Measurements from ENCODE around the gene PLA2G2F.
"Not testable (repeated sequence)": the region's sequence is repeated elsewhere in the genome, so short reads cannot be mapped to it uniquely, and the experiment has no call there.

PLA2G2F gene

GRCh38 chr1:20114021-20114648 is 25.0 kb upstream of the PLA2G2F start:
- no peak for DNase-seq

- DNase-seq: no peak
Measured at GRCh38 chr1:20115479-20115878, 23.6 kb upstream of the PLA2G2F start.

DNA sequence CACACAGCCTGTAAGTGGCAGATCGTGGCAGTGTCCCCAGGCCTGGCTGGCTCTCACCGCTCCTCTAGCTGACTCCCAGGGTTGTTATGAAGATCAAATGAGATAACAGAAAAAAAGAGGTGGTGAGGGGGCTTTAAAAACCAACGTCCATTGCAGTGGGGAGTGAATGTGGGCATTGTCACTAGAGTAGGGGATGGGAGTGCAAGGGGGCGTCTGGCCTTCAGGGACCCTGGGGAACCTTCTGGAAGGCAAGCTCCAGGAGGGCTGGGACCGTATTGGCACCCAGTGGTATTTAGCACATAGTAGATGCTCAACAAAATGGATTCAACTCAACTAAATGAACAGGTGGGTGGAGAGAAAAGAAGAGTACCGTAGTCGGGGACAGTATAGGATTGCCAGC is 23.2 kb upstream of the PLA2G2F start:
- no peak for DNase-seq

GRCh38 chr1:20117236-20117635 is 21.9 kb upstream of the PLA2G2F start:
- DNase-seq: no peak

DNA sequence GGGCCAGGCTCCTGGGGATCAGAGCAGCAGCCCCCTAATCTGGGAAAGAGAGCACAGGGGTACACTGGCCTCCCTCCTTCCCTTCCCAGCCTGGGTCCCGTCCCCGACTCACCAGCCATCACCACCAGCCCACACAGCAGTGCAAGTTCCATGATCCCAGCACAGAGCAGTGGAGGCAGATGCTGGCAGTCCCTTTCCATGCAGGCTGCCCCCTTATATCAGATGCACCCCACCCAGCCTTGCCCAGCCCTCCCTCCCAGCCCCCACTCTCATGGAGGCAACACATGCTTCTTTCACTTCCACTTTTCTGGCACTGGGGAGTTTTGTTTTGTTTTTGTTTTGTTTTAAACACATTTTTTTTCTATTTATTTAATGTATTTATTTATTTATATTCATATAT is 19.8 kb upstream of the PLA2G2F start, which contains the start of gene PLA2G2D:
PLA2G2D (minus strand) TSS at position 190 of the 400 bp plus-strand sequence; CDS start at position 152, 38 bp downstream.
- peak in 1 of 4 experiments; percentile 27 for DNase-seq

- DNase-seq: no peak
Measured at GRCh38 chr1:20120796-20121195, 18.3 kb upstream of the PLA2G2F start.

- peak in 3 of 4 experiments; percentile 6 to 25 (median 19) for DNase-seq
Measured at GRCh38 chr1:20123722-20124455, 15.2 kb upstream of the PLA2G2F start.

GRCh38 chr1:20124456-20125057 is 14.6 kb upstream of the PLA2G2F start:
- DNase-seq: peak in 2 of 4 experiments; percentile 32 to 51

GRCh38 chr1:20125100-20125499 is 14.0 kb upstream of the PLA2G2F start:
- DNase-seq: no peak

DNA sequence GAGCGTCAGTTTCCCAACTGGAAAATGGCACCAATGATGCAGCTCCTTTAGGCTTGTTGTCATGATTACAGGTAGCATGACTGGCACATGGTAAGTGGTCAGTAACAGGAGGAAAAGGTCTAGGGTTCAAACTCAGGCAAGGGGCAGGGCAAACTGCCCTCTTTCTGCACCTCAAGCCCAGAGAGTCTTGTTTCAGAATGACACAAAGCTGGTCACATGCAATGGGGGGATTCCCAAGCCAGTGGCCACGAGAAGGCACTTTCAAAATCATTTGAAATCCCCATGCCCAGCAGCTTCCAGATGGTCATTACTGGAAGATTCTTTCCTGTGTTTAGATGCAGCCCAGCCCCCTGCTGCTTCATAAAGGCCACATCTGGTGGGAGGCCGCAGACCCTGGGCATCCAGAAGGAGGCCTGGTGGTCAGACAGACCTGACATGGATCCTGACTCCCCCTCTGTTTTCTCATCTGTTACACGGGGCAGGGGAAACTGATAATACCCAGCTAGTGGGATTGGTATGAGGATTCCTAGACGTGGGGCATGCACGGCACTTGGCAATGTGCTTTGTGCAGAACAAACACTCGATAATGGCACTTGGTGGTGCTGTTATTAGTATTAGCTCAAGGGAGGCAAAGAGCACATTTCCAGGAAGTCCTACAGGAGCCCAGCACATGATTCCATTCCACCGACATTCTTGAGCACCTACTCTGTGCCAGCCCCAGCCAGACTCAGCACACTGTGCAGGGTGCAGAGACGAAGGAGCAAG is 12.9 kb upstream of the PLA2G2F start:
- DNase-seq: peak in 3 of 4 experiments; percentile 36 to 61 (median 53)

DNA sequence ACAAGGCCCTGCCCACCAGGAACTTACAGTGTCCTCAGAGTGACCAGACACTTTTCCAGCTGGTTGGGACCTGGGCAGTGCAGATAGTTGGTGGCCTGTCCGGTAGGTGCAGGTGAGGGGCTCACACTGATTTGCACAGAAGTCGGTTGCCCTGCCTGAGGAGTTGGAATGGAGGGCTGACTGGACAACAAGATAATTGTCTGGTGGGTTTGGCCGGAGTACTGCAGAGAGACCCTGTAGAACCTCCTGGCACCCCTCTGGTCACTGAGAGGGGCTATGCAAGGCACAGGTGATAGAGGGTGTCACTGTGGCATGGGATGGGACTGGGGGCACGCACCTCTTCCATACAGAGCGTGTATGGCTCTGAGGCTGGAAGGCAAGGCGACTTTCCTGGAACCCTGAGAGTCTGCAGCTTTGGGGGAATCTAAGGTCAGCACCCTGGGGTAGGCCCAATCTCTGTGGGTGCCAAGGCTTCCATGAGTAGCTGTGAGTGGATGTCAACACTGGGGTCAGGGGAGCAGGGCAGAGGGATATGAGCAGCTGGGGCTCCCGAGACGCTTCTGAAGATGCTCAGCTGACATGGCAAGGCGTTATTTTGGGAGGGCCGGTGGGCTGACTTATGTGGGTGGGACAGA is 12.2 kb upstream of the PLA2G2F start:
- DNase-seq: no peak

- DNase-seq: not testable (repeated sequence)
Measured at GRCh38 chr1:20130518-20130917, 8.6 kb upstream of the PLA2G2F start.

- DNase-seq: no peak
Measured at GRCh38 chr1:20134995-20135394, 4.1 kb upstream of the PLA2G2F start.

DNA sequence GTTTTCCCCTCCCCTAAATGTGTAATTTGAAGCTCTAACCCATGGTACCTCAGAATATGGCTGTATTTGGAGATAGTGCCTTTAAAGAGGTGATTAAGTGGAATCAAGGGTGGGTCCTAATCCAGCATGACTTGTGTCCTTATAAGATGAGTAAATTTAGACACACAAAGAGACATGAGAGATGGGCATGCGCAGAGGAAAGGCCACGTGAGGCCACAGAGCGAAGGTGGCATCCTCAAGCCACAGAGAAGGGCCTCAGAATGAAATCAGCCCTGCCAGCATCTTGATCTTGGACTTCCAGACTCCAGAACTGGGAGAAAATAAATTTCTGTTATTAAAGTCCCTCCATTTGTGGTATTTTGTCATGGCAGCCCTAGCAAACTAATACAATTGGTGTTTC is 2.9 kb upstream of the PLA2G2F start:
- DNase-seq: no peak

DNA sequence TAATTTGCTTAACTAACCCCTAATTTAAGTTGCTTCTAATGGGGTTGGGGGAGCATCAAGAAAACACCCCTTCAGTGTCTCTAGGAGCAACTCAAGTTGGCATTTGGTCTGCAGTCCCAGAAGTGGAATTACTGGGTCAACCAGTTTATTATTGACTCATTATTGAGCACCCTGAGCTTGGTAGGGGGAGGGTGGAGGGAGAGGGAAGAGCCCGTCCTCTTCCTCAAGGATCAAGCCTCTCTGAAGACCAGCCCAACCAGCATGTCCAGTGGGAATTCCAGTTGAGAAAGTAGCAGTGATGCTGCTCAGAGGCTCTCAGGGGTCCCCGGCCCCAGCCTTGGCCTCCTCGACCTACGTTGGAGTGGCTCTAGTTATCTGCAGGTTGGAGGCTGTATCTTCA is 2.1 kb upstream of the PLA2G2F start:
- DNase-seq: no peak

DNA sequence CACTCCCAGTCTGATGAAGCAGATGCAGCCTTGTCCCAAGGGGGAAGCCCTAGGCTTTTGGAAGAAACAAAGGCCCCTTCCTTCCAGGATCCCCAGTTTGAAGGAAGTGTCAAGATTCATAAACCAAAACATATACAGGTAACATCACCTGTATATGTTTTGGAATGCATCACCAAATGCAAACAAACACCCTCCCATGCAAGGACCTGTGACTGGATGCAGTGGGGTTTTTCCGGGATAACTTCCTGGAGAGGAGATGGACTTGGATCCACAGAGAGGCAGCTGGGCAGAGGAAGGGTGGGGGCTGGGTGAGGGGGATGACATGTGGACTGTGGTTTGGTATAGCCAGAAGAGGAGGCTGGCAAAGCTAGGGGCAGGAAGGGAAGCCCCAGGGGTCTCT is 1.5 kb upstream of the PLA2G2F start:
- no peak for DNase-seq

GRCh38 chr1:20138346-20138745 is 777 bp upstream of the PLA2G2F start:
- DNase-seq: no peak

DNA sequence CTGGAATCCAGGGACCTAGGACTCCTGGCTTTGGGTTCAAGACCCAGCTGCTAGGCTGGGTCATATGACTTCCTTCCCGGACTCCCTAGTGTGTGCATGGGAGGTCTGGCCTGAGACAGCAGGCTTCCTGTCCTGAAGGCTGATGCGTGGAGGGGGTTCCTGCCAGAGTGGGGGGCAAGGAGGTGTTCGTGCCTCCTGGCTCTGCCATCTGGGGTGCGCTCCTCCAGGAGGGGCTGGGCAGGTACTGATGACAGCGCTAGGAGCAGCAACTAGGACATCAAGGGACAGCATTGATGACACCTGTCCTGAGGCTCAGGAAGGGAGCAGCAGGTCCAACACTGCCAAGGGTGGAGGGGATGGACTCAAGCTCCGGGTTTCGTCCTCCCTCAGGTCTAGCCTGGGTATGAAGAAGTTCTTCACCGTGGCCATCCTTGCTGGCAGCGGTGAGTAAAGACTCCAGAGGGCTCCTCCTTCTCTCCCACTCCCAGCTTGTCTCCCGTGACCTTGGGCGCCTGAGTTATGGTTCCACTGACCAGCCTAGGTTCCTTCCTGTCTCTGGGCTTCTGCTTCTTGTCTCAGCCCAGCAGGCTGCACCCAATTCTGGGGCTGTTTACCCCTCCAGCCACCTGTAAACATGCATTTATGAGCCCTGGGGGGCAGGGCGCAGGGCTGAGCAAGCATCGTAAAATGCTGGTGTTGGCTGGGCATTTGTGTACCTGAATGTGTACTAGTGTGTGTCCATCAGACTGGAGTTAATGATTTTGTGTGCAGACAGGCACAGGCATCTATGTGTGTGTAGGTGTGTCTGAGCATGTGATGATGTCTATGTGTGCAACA is 871 bp downstream of the PLA2G2F start:
- no peak for DNase-seq

DNA sequence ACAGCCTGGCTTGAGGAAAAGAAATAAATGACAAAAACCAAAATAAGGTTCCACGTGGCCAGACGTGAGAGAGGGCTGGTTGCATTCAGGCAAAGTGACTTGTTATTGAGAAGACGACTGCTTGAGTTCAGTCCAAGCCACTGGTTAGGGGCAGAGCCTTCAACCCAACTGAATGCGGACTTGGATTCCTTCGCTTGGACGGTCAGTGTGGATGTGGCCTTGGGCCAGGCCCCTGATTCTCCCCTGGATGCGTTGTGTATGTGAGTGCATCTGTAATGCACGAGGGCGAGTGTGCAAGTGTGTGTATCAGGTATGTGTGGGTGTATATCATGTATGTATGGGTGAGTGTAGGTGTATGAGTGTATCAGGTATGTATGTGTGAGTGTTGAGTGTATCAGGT is 1.9 kb downstream of the PLA2G2F start:
- no peak for DNase-seq

- no peak for DNase-seq
Measured at GRCh38 chr1:20141466-20141865, 2.3 kb downstream of the PLA2G2F start.

GRCh38 chr1:20142001-20142710 is 3.0 kb downstream of the PLA2G2F start:
- DNase-seq: no peak
